CD4-positive, alpha-beta T cell treated with Interferon alpha-2 for 1 hour (primary cell): ENCODE data around the gene HPDL.
"Not testable (repeated sequence)": the region's sequence is repeated elsewhere in the genome, so short reads cannot be mapped to it uniquely, and the experiment has no call there.

Experiments used
- DNase-seq, 2 donors: peaks; one replicate each; pipeline ENCODE4 v3.0.0-alpha.2; 2020 to 2022

Gene HPDL

DNA sequence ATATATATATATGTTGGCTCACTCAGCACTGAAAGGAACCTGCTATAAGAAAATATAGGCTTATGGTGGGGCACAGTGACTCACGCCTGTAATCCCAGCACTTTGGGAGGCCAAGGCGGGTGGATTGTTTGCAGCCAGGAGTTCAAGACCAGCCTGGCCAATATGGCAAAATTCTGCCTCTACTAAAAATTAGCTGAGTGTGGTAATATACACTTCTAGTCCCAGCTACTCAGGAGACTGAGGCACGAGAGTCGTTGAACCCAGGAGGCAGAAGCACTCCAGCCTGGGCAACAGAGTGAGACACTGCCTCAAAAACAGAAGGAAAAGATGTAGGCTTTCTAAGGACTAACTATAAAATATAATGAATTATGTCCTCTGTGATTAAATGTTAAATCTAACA is 28.1 kb downstream of the HPDL start:
- no peak for DNase-seq

DNA sequence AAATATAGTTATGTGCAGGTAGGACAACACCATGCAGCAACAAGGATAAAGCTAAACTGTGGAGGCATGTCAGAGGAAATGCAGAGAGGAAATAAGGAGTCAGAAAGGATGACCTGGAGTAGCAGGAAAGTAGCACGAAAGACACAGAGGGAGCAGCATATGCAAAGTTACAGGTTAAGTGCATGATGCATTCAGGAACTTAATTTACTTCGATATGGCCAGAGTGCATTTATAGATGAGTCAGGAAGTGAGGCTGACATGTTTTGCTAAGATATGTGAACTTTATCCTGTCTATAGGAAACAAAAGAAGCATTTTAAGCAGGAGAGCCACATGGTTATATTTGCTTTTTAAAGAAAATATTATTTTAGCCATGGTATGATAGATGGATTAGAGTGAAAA is 29.0 kb downstream of the HPDL start:
- no peak for DNase-seq

DNA sequence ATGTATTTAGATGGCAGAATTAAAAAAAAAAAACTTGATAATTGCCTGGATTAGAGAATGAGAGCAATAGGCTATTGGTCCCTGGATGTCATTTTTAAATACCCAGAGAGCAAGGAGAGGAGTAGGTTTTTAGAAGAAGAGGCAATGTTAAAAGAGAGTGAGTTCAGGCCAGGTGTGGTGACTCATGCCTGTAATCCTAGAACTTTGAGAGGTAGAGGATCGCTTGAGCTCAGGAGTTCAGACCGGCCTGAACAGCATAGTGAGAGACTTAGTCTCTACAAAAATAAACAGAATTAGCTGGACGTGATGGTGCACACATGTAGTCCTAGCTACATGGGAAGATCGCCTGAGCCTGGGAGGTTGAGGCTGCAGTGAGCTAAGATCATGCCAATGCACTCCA is 29.5 kb downstream of the HPDL start:
- no peak for DNase-seq

DNA sequence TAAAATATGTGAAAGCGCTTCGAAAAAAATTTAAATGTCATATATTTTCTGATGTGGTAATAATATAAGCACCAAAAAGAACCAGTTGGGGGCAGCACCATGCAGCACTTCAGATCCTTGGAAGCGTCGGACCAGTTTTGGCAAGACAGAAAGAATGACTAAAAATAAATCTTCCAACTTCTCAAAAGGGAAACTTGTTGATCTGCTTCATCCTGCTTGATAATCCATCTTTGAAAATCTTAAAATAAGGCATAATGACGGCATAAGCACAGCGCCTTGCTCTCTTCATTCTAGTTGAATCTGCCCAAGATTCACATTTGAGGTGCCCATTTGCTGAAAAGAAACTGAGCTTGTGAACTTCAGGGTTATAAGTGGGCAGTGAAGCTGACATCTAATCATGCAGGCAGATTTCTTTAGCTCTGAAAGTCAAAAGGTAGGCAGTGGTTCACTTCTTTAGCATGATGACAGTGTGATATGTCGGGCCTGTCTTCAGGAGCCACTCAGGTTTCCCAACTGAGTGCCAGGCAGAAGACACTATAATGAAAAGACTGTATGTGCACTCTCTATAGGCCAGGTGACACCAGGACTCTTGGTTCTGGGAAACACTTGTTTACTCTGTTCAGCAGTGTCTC is 33.3 kb downstream of the HPDL start:
- DNase-seq: peak; percentile 59 to 62

DNA sequence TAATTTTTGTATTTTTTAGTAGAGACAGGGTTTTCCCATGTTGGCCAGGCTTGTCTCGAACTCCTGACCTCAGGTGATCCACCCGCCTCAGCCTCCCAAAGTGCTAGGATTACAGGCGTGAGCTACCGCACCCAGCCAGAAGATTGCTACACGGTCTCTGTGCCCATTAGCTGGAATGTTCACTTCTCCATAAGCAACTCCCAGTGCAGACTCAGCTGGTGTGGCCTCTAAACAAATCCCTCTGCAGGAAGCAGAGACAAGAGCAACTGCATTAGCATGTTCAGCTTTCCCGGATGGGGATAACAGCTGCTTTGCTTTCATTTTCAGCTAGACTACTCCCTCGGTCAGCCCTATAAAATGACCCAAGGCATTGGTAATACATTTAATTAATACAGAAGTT is 34.3 kb downstream of the HPDL start:
- not testable (repeated sequence) for DNase-seq

DNA sequence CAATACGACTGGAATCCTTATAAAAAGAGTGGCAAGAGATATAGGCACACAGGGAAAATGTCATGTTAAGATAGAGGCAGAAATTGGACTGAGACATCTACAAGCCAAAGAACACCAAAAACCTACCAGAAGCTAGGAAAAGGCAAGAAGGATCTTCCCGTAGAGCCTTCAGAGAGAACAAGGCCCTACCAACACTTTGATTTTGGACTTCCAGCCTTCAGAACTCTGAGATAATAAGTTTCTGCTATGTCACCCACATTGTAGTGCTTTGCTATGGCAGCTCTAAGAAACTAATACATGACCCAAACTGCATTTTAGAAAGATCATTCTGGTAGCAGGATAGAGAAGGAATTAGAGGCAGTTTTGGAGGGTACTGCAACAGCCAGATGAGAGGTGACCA is 37.6 kb downstream of the HPDL start:
- no peak for DNase-seq

DNA sequence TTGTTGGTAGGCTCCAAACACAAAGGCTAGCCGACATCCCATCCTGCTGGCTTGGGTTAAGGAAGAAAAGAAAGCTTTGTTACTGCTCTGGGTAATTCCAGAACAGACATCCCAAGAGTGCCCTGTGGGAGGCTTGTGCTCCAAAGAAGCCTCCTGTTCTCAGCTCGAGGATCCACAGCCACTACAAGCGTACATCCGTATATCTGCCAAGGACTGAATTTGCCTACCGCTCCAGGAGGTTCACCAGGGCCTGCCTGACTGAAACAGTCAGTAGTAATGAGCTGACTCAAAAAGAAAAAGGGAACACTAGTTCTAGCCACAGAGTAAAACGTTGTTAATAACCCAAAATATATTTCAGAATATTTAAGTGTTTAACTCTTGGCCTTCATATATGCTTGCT is 38.4 kb downstream of the HPDL start:
- no peak for DNase-seq

DNA sequence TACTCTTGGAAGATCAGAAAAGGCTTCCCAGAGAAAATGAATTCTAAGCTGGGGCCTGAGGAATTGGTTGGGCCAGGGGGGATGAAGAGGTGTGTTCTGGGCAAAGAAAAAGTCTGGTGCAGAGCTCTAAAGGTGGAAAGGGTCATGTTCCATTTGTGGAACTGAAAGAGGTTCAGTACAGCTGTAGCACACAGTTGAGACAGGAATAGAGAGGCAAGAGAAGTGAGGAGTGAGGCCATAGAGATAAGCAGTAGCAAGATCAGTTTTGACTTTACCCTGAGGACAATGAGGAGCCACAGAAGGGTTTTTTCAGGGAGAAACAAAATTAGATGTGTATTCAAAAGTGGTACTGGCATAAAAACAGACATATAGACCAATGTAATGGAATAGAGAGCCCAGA is 43.9 kb downstream of the HPDL start:
- DNase-seq: no peak

DNA sequence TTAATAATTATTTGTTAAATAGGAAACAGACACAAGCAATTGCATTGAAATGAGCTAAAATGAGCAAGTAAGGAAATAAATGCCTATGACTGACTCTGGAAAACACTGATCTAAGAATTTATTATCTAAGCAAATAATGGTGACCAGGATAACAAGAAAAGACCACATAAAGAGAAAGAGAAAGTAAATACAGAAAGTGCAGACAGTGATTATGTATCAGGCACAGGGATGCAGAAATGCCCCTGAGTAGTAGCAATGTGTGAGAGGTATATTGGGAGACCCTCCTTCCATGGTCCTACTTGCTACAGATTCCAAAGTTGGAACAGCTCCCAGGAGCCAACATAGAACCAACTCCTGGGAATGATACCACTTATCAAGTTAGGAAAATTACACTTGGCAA is 46.9 kb downstream of the HPDL start:
- no peak for DNase-seq

DNA sequence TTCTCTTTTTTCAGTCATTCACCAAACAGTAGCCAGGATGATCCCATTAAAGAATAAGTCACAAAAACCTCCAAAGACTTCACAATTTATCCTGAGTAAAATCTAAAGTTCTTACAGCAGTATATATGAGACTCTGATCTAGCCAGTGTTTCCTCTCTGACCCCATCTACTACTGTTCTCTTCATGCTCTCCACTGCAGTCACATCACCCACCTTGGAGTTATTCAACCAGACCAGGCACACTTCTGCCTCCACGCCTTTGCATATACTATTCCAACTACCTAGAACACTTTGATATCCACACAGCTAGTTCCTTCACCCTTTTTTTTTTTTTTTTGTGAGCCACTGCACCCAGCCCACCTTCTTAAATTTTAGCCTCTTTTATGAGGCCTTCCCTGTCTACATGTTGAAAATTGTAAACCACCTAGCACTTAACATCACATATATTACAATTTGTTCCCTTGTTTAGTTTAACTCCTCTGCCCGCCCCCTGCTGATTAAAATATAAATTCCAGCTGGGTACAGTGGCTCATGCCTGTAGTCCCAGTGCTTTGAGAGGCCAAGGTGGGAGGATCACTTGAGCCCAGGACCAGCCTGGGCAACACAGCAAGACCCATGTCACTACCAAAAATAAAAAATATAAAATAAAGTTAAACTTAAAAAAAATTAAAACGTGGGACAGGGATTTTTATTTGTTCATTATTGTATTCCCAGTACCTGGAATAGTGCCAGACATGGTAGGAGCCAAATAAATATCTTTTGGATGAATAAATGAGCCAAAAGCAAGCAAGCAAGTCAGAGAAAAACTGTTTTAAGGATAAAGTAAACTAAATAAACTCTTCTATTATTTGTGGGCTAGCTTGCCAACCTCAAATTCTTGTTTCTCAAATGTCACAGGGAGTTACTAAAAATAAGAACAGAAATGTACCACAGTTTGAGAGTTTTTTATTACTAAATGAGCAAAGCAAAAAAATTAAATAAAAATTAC is 48.7 kb downstream of the HPDL start:
- no peak for DNase-seq

DNA sequence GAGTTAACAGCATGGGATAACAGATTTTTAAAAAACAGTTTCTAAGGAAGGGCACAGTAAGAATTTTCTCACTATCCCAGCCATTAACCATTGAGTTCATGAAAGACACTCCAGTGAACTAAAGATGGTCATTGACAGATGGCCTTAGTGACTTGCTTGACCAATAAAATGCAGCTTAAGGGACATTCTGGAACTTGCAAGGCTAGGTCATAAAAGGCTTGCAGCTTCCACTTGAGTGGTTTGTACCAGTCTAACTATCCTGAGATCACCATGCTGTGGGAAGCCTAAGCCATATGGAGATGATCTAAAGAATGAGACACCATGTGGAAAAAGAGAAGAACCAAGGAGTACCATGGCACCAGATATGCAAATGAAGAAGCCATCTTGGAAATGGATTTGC is 51.5 kb downstream of the HPDL start:
- DNase-seq: no peak
